K562 (cell line): ENCODE data around the gene OFD1. TPM values are rescaled to one million over a fixed set of nuclear protein-coding genes. Genes with fewer than 3 reads are reported as not detected.

Experiments used
- ATAC-seq: fragments of 200-7000 bp; cut with Tn5 transposase; 3 replicates; pipeline ENCODE4 v1.9.1; 2020; ENCODE audit warnings: moderate library complexity
- BruUV-seq: library from RNA; stranded (reverse); fragments of 400-500 nt; replicated peaks from 2 replicates; lab custom pipeline; 2021; lab: Mats Ljungman, UMichigan
- CTCF ChIA-PET: fragments of 300-600 bp; formaldehyde crosslinking; extraction: SDS; loops from one replicate; lab custom pipeline; 2021; ENCODE audit warnings: low intra/inter-chr PET ratio; lab: Yijun Ruan, JAX
- POLR2A ChIA-PET: fragments of 300-600, 350-650 bp; sonication (Branson Sonifier 250); formaldehyde crosslinking; extraction: SDS; loops from one replicate; lab custom pipeline; 2021; ENCODE audit warnings: antibody characterized with exemption, inconsistent platforms; lab: Yijun Ruan, JAX
- DNase-seq, 4 experiments: peaks; one replicate each; pipeline versions ENCODE4 v3.0.0 to v3.0.0-alpha.2; 2011 to 2018; ENCODE audit warnings: low spot score in 3 of 4, mixed read lengths in 3 of 4; ENCODE audit errors: extremely low read depth in 1 of 4
- FAIRE-seq: peaks from 2 replicates; lab custom pipeline; 2011; peaks lifted over from hg19 to GRCh38; lab: Jason Lieb, UNC
- H2AFZ ChIP-seq: 2 replicates; pipeline ENCODE4 v1.6.0; 2011; ENCODE audit warnings: low read depth, low read length, control low read depth, inconsistent platforms
- H3K27ac ChIP-seq: fragments of 200-600 bp; 3 replicates; pipeline ENCODE4 v1.8.0; 2011; ENCODE audit warnings: low read depth, mild to moderate bottlenecking, control low read depth, inconsistent platforms, low read length, moderate library complexity, mixed read lengths; ENCODE audit errors: extremely low read depth
- H3K27me3 ChIP-seq, 2 experiments: fragments of 300-600 bp in 1 of 2; 2 replicates in 1 of 2; 3 replicates in 1 of 2; pipeline versions ENCODE4 v1.6.0 to v1.8.0; 2011; ENCODE audit warnings: inconsistent platforms in 2 of 2, low read length in 2 of 2, mild to moderate bottlenecking in 1 of 2, mixed read lengths in 1 of 2, moderate library complexity in 1 of 2; ENCODE audit not compliant: control insufficient read depth in 2 of 2, insufficient read depth in 2 of 2
- H3K36me3 ChIP-seq: fragments of 300-600 bp; 3 replicates; pipeline ENCODE4 v1.8.0; 2011; ENCODE audit warnings: mild to moderate bottlenecking, low read length, inconsistent platforms; ENCODE audit not compliant: control insufficient read depth, insufficient read depth
- H3K4me1 ChIP-seq, 2 experiments: fragments of 200-600 bp in 1 of 2; replicated peaks in 1 of 2; 2 replicates in 1 of 2; 3 replicates in 1 of 2; pipeline versions ENCODE4 v1.5.1 to v1.8.0; 2011; ENCODE audit warnings: inconsistent platforms in 2 of 2, low read length in 2 of 2, mild to moderate bottlenecking in 1 of 2, mixed read lengths in 1 of 2, moderate library complexity in 1 of 2; ENCODE audit not compliant: control insufficient read depth in 2 of 2, insufficient read depth in 2 of 2
- H3K4me2 ChIP-seq: 2 replicates; pipeline ENCODE4 v1.6.1; 2011; ENCODE audit warnings: low read length, control low read depth, inconsistent platforms, mixed read lengths; ENCODE audit not compliant: insufficient read depth
- H3K4me3 ChIP-seq: fragments of 200-600 bp; sonication (generic), shearing (Covaris generic); 2 replicates; pipeline ENCODE4 v1.5.1; 2016; ENCODE audit warnings: control low read depth, inconsistent platforms
- H3K79me2 ChIP-seq: fragments of 200-600 bp; 3 replicates; pipeline ENCODE4 v1.8.0; 2011; ENCODE audit warnings: low read length, inconsistent platforms; ENCODE audit not compliant: control insufficient read depth, insufficient read depth
- H3K9ac ChIP-seq, 2 experiments: 2 replicates each; pipeline versions ENCODE4 v1.6.0 to v1.6.1; 2011; ENCODE audit warnings: low read depth in 2 of 2, low read length in 2 of 2, control low read depth in 1 of 2, inconsistent platforms in 1 of 2, mild to moderate bottlenecking in 1 of 2, mixed read lengths in 1 of 2; ENCODE audit not compliant: insufficient read depth in 1 of 2
- H3K9me1 ChIP-seq: one replicate; pipeline ENCODE4 v1.6.0; 2011; ENCODE audit warnings: inconsistent platforms, mild to moderate bottlenecking, low read length, moderate library complexity; ENCODE audit not compliant: control insufficient read depth, insufficient read depth
- H3K9me3 ChIP-seq: replicated peaks from 2 replicates; pipeline ENCODE4 v1.5.1; 2011; ENCODE audit warnings: low read depth, low read length, inconsistent platforms; ENCODE audit not compliant: control insufficient read depth, insufficient read depth
- H4K20me1 ChIP-seq: replicated peaks from 2 replicates; pipeline ENCODE4 v1.6.1; 2011; ENCODE audit warnings: low read length, inconsistent platforms, mixed read lengths; ENCODE audit not compliant: control insufficient read depth, insufficient read depth
- CEBPB ChIP-seq: fragments of 450-650 bp; IDR thresholded peaks from 2 replicates; pipeline ENCODE4 v1.6.1; 2016; ENCODE audit warnings: missing genetic modification characterization, missing compliant biosample characterization
- CEBPG ChIP-seq, 3 experiments: fragments of 200-800 bp in 1 of 3; sonication (Bioruptor generic) in 1 of 3; sonication (generic) in 1 of 3; formaldehyde crosslinking in 1 of 3; IDR thresholded peaks in 2 of 3; conservative IDR thresholded peaks in 1 of 3; 2 replicates each; pipeline versions ENCODE4 v1.6.1 to v1.8.0; 2016 to 2022; ENCODE audit warnings: missing compliant biosample characterization in 2 of 3, missing genetic modification characterization in 2 of 3, mild to moderate bottlenecking in 1 of 3, missing genetic modification reagents in 1 of 3
- ZBTB34 ChIP-seq: fragments of 250-450 bp; sonication (Bioruptor Pico); IDR thresholded peaks from 2 replicates; pipeline ENCODE4 v1.8.0; 2021; ENCODE audit warnings: mild to moderate bottlenecking, moderate library complexity
- ZNF121 ChIP-seq: sonication (generic); formaldehyde crosslinking; conservative IDR thresholded peaks from 2 replicates; pipeline ENCODE4 v1.8.0; 2022; ENCODE audit warnings: missing genetic modification reagents
- WGBS: fragments of 100-300 bp; shearing (Covaris generic); methylation state at CpG from one replicate; pipeline ENCODE4 v1.1.6; 2016; ENCODE audit warnings: low coverage, mixed read lengths; ENCODE audit not compliant: insufficient coverage; ENCODE audit errors: missing lambda C conversion rate; 5-methylcytosine and 5-hydroxymethylcytosine counted together
- in situ Hi-C: fragments of 300-500 bp; cut with MboI; formaldehyde crosslinking; loops from 4 replicates; pipeline ENCODE4 v1.15.0; 2018; ENCODE audit warnings: inconsistent platforms, mixed read lengths
- intact Hi-C: fragments of 100-400 bp; cut with micrococcal nuclease; formaldehyde crosslinking; loops from 2 replicates; pipeline ENCODE4 v1.14.2; 2022
- polyA plus RNA-seq, 8 experiments: library from polyadenylated mRNA; depleted of rRNA in 4 of 8; stranded (reverse) in 5 of 8; unstranded in 3 of 8; fragments of >200 nt; fragmentation: Nextera tagmentation in 2 of 8; fragmentation: Illumina TruSeq in 1 of 8; extraction: Ambion mirVana in 2 of 8; extraction: Trizol in 1 of 8; gene quantifications; 2 replicates each; pipeline versions ENCODE4 v1.2.1 to v1.2.3, GENCODE V29; 2011 to 2014; ENCODE audit warnings: inconsistent platforms in 1 of 8, missing spikeins in 1 of 8
- total RNA-seq, 7 experiments: library from RNA; depleted of rRNA in 6 of 7; stranded (reverse); fragments of >200 nt in 6 of 7; fragmentation: Illumina TruSeq in 2 of 7; extraction: Trizol in 2 of 7; gene quantifications; 2 replicates each; pipeline versions ENCODE4 v1.2.1 to v1.2.3, GENCODE V29; 2011 to 2021; ENCODE audit warnings: low replicate concordance in 1 of 7
- TF ChIP-seq, protein P1 (sequence below): sonication (generic); formaldehyde crosslinking; IDR thresholded peaks from 2 replicates; pipeline ENCODE4 v1.8.0; 2022; ENCODE audit warnings: mild to moderate bottlenecking, missing genetic modification reagents, borderline replicate concordance

OFD1 gene
- total and polyA plus RNA-seq, 9 of the 15 experiments (the other 6 are each of a cell fraction or from before 2014, with no cell fraction given) = 22.0 to 49.1 (median 30.2) TPM

GRCh38 chrX:13768939-13769338, 34.4 kb downstream of the OFD1 start:
- H3K4me2 ChIP-seq = no peak overlapping the region
- no peak overlapping the region for H3K9ac ChIP-seq
- no peak overlapping the region for H3K4me3 ChIP-seq
- FAIRE-seq (no peak), DNase-seq (no peak), ATAC-seq (no peak)
- H3K27ac ChIP-seq = no peak overlapping the region
- H3K79me2 ChIP-seq = no peaks in the 10 kb centered on the region
- in situ Hi-C loops (loop anchor here (10.0 kb wide), 1 partner anchor 266 kb away; no protein-coding TSS in a partner anchor), intact Hi-C loops (no loop called here)
- no peaks in the 10 kb centered on the region for H4K20me1 ChIP-seq
- ChIA-PET CTCF (no interaction called here), POLR2A (no interaction called here)
- no peaks in the 10 kb centered on the region for H3K9me1 ChIP-seq
- WGBS = 98% methylated on average over 4 of the region's 4 CpGs
- H3K4me1 ChIP-seq = no peaks in the 10 kb centered on the region
- H3K36me3 ChIP-seq = peaks cover 71% of the 10 kb centered on the region
- H3K9me3 ChIP-seq = no peaks in the 10 kb centered on the region
- H2AFZ ChIP-seq = no peak overlapping the region
- no peaks in the 10 kb centered on the region for H3K27me3 ChIP-seq
- TF ChIP-seq, protein P1, sequence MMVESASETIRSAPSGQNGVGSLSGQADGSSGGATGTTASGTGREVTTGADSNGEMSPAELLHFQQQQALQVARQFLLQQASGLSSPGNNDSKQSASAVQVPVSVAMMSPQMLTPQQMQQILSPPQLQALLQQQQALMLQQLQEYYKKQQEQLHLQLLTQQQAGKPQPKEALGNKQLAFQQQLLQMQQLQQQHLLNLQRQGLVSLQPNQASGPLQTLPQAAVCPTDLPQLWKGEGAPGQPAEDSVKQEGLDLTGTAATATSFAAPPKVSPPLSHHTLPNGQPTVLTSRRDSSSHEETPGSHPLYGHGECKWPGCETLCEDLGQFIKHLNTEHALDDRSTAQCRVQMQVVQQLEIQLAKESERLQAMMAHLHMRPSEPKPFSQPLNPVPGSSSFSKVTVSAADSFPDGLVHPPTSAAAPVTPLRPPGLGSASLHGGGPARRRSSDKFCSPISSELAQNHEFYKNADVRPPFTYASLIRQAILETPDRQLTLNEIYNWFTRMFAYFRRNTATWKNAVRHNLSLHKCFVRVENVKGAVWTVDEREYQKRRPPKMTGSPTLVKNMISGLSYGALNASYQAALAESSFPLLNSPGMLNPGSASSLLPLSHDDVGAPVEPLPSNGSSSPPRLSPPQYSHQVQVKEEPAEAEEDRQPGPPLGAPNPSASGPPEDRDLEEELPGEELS (CRISPR knock-in tag) = no peak
- TF ChIP-seq CEBPG (CRISPR knock-in tag; IDR thresholded peaks at IDR 0.05) (no peak), CEBPG (tag; conservative IDR thresholded peaks at IDR 0.05 in 1 of 2, IDR thresholded peaks at IDR 0.05 in 1 of 2) (peak in 1 of 2 experiments; percentile 43; a peak in 2 of 4 replicates), ZBTB34 (CRISPR knock-in tag) (no peak), ZNF121 (CRISPR knock-in tag) (no peak), CEBPB (tag) (0 out of 2 replicates have a peak, but pooled peaks have one; percentile 13)
- no TSS peak for BruUV-seq
